ENCODE measurements around the gene RALGPS2.
"Not testable (repeated sequence)": the region's sequence is repeated elsewhere in the genome, so short reads cannot be mapped to it uniquely, and the experiment has no call there.

RALGPS2 gene

GRCh38 chr1:178725466-178726086, 532 bp downstream of the RALGPS2 start:
- DNase-seq, result no peak

- no peak for DNase-seq
Observed at GRCh38 chr1:178726087-178726517, 1.1 kb downstream of the RALGPS2 start.

- DNase-seq, result no peak
Observed at GRCh38 chr1:178726545-178726944, 1.5 kb downstream of the RALGPS2 start.

GRCh38 chr1:178727014-178727895, 2.2 kb downstream of the RALGPS2 start:
- DNase-seq, result no peak

GRCh38 chr1:178733972-178734371, 8.9 kb downstream of the RALGPS2 start:
- no peak for DNase-seq

- DNase-seq, result no peak
Observed at GRCh38 chr1:178738780-178739179, 13.7 kb downstream of the RALGPS2 start.

- no peak for DNase-seq
Observed at GRCh38 chr1:178739285-178740045, 14.4 kb downstream of the RALGPS2 start.

GRCh38 chr1:178740491-178740890, 15.4 kb downstream of the RALGPS2 start:
- no peak for DNase-seq

GRCh38 chr1:178740924-178741323, 15.9 kb downstream of the RALGPS2 start:
- no peak for DNase-seq

- no peak for DNase-seq
Observed at GRCh38 chr1:178743801-178744200, 18.8 kb downstream of the RALGPS2 start.

GRCh38 chr1:178745260-178745659, 20.2 kb downstream of the RALGPS2 start:
- no peak for DNase-seq

GRCh38 chr1:178746345-178746744, 21.3 kb downstream of the RALGPS2 start:
- no peak for DNase-seq

GRCh38 chr1:178747361-178747760, 22.3 kb downstream of the RALGPS2 start:
- not testable (repeated sequence) for DNase-seq

GRCh38 chr1:178749581-178750166, 24.6 kb downstream of the RALGPS2 start:
- DNase-seq, result no peak

GRCh38 chr1:178751046-178751445, 26.0 kb downstream of the RALGPS2 start:
- DNase-seq, result no peak

GRCh38 chr1:178752891-178753290, 27.8 kb downstream of the RALGPS2 start:
- DNase-seq, result no peak

- DNase-seq, result not testable (repeated sequence)
Observed at GRCh38 chr1:178754655-178755256, 29.7 kb downstream of the RALGPS2 start.

- peak; percentile 12 for DNase-seq
Observed at GRCh38 chr1:178768423-178768822, 43.4 kb downstream of the RALGPS2 start.

- DNase-seq, result no peak
Observed at GRCh38 chr1:178772952-178773351, 47.9 kb downstream of the RALGPS2 start.

- peak; percentile 5 for DNase-seq
Observed at GRCh38 chr1:178774263-178774662, 49.2 kb downstream of the RALGPS2 start.

GRCh38 chr1:178776553-178776952, 51.5 kb downstream of the RALGPS2 start:
- no peak for DNase-seq

GRCh38 chr1:178781533-178782330, 56.7 kb downstream of the RALGPS2 start:
- DNase-seq, result no peak

Data from NCI-H2107 (cell line).